Measurements from ENCODE around the gene NR3C2. TPM values are rescaled to one million over a fixed set of nuclear protein-coding genes. Genes with fewer than 3 reads are reported as not detected.

Gene NR3C2
- total RNA-seq, 1 experiment from 2014 or later: 2.8 TPM

DNA sequence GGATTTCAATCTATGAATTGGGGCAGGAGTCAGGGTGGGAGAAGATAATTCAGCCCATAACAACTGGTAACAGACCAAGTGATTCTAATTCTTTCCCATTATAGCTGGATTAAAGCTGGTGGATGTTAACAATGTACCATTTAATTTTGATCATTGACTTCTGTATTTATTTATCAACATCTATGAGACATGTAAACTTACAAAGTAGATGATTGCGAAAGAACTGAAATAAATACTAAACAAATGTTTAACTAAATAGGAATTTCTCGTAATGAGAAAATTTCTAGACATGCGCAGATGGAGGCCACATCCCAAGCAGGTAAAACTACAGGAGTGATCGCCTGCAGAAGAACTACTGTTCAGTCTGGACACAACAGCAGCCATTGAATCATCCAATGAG lies 107.1 kb downstream of the NR3C2 start:
- Histone ChIP-seq H3K36me3 (ENCODE audit: low read depth, low read length) (no peaks in the 10 kb centered on the region), H3F3A (ENCODE audit: low read length, unreplicated experiment) (no peaks in the 10 kb centered on the region), H3K9ac (ENCODE audit: low read length) (no peak overlapping the region), H3K4me1 (ENCODE audit: insufficient read depth, low read length) (no peaks in the 10 kb centered on the region), H3K4me2 (ENCODE audit: low read length) (no peak overlapping the region), H3K79me2 (ENCODE audit: low read length) (no peaks in the 10 kb centered on the region), H4K20me1 (ENCODE audit: low read length) (no peaks in the 10 kb centered on the region), H3K27me3 (ENCODE audit: low read length) (no peaks in the 10 kb centered on the region), H2AFZ (ENCODE audit: low read length) (no peak overlapping the region), H3K27ac (ENCODE audit: low read length) (no peak overlapping the region), H3K9me2 (replicated peaks; ENCODE audit: low read length) (no peaks in the 10 kb centered on the region), H3K9me3 (ENCODE audit: low read length) (no peaks in the 10 kb centered on the region), H3K4me3 (ENCODE audit: low read length) (no peak overlapping the region)
- TF ChIP-seq EZH2phosphoT487 (IDR thresholded peaks at IDR 0.05; ENCODE audit: borderline replicate concordance, low read length) (no peak), EZH2 (IDR thresholded peaks at IDR 0.05; ENCODE audit: low read length, unreplicated experiment) (no peak)
- TF ChIP-seq, protein P1, sequence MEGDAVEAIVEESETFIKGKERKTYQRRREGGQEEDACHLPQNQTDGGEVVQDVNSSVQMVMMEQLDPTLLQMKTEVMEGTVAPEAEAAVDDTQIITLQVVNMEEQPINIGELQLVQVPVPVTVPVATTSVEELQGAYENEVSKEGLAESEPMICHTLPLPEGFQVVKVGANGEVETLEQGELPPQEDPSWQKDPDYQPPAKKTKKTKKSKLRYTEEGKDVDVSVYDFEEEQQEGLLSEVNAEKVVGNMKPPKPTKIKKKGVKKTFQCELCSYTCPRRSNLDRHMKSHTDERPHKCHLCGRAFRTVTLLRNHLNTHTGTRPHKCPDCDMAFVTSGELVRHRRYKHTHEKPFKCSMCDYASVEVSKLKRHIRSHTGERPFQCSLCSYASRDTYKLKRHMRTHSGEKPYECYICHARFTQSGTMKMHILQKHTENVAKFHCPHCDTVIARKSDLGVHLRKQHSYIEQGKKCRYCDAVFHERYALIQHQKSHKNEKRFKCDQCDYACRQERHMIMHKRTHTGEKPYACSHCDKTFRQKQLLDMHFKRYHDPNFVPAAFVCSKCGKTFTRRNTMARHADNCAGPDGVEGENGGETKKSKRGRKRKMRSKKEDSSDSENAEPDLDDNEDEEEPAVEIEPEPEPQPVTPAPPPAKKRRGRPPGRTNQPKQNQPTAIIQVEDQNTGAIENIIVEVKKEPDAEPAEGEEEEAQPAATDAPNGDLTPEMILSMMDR (conservative IDR thresholded peaks at IDR 0.05; ENCODE audit: low read depth, low read length): no peak
- ChIA-PET CTCF (no interaction called here), POLR2A (ENCODE audit: unreplicated experiment) (no interaction called here)
- no peak for DNase-seq
- BruUV-seq (replicated peaks): no TSS peak
- intact Hi-C loops (cut with micrococcal nuclease): no loop called here
- ATAC-seq: no peak

DNA sequence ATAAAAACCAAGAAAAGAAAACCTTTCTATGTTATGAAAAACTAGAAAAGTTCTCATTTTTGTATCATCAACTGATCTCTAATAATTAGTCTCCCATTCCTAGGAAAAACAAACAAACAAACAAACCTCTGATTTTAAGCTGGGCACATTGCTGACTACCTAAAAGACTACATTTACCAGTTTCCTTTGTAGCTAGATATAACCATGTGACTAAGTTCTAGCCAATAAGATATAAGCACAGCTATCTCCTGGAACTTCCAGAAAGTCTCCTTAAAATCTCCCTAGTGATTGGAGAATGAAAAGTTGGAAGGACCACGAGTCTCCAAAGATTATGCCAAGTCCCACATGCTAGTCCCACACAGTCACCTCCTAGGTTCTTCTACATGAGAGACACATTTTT lies 108.9 kb downstream of the NR3C2 start:
- Histone ChIP-seq H3K36me3 (ENCODE audit: low read depth, low read length) (no peaks in the 10 kb centered on the region), H3K79me2 (ENCODE audit: low read length) (no peaks in the 10 kb centered on the region), H3K27me3 (ENCODE audit: low read length) (no peaks in the 10 kb centered on the region), H3K9ac (ENCODE audit: low read length) (no peak overlapping the region), H4K20me1 (ENCODE audit: low read length) (no peaks in the 10 kb centered on the region), H3F3A (ENCODE audit: low read length, unreplicated experiment) (no peaks in the 10 kb centered on the region), H3K4me1 (ENCODE audit: insufficient read depth, low read length) (no peaks in the 10 kb centered on the region), H2AFZ (ENCODE audit: low read length) (no peak overlapping the region), H3K9me3 (ENCODE audit: low read length) (no peaks in the 10 kb centered on the region), H3K27ac (ENCODE audit: low read length) (no peak overlapping the region), H3K4me3 (ENCODE audit: low read length) (no peak overlapping the region), H3K9me2 (replicated peaks; ENCODE audit: low read length) (no peaks in the 10 kb centered on the region), H3K4me2 (ENCODE audit: low read length) (no peak overlapping the region)
- ATAC-seq (no peak), DNase-seq (no peak)
- intact Hi-C loops (cut with micrococcal nuclease): no loop called here
- TF ChIP-seq EZH2 (IDR thresholded peaks at IDR 0.05; ENCODE audit: low read length, unreplicated experiment) (no peak), EZH2phosphoT487 (IDR thresholded peaks at IDR 0.05; ENCODE audit: borderline replicate concordance, low read length) (no peak)
- TF ChIP-seq, protein P1 (conservative IDR thresholded peaks at IDR 0.05; ENCODE audit: low read depth, low read length): no peak
- POLR2A ChIA-PET (ENCODE audit: unreplicated experiment): no interaction called here
- CTCF ChIA-PET: no interaction called here
- no TSS peak for BruUV-seq (replicated peaks)

DNA sequence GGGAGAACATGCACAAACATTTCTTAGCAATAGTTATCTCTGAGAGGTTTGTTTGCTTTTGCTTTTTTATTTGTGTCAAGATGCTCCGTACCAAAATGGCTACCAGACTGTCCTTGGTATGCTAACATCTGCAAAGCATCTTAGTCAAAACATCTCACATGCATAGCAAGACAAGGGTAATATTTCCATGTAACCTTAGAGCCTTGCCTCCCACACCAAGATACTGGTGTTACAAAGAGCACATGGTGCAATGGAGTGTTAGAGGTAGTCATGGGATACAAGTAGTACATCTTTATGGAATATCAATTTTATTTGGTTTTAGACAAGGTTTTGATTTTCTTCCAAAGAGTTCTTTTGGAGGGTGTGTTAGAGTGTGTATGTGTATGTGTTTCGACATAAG lies 109.7 kb downstream of the NR3C2 start:
- Histone ChIP-seq H3K4me3 (ENCODE audit: low read length) (no peak overlapping the region), H3K27me3 (ENCODE audit: low read length) (no peaks in the 10 kb centered on the region), H3K27ac (ENCODE audit: low read length) (no peak overlapping the region), H3K9ac (ENCODE audit: low read length) (no peak overlapping the region), H3K79me2 (ENCODE audit: low read length) (no peaks in the 10 kb centered on the region), H3K9me3 (ENCODE audit: low read length) (no peaks in the 10 kb centered on the region), H4K20me1 (ENCODE audit: low read length) (no peaks in the 10 kb centered on the region), H3K4me2 (ENCODE audit: low read length) (no peak overlapping the region), H3F3A (ENCODE audit: low read length, unreplicated experiment) (no peaks in the 10 kb centered on the region), H3K4me1 (ENCODE audit: insufficient read depth, low read length) (no peaks in the 10 kb centered on the region), H3K36me3 (ENCODE audit: low read depth, low read length) (no peaks in the 10 kb centered on the region), H3K9me2 (replicated peaks; ENCODE audit: low read length) (no peaks in the 10 kb centered on the region), H2AFZ (ENCODE audit: low read length) (no peak overlapping the region)
- DNase-seq (no peak), ATAC-seq (no peak)
- TF ChIP-seq EZH2phosphoT487 (IDR thresholded peaks at IDR 0.05; ENCODE audit: borderline replicate concordance, low read length): no peak
- TF ChIP-seq EZH2 (IDR thresholded peaks at IDR 0.05; ENCODE audit: low read length, unreplicated experiment): no peak
- TF ChIP-seq, protein P1 (conservative IDR thresholded peaks at IDR 0.05; ENCODE audit: low read depth, low read length): no peak
- POLR2A ChIA-PET (ENCODE audit: unreplicated experiment): no interaction called here
- CTCF ChIA-PET: no interaction called here
- no TSS peak for BruUV-seq (replicated peaks)
- intact Hi-C loops (cut with micrococcal nuclease): no loop called here
